Fibroblast of lung (primary cell): ENCODE measurements around the gene PLPP7. TPM values are rescaled to one million over a fixed set of nuclear protein-coding genes. Genes with fewer than 3 reads are reported as not detected.

Experiments
- DNase-seq, 2 donors: peaks; one replicate each; pipeline versions ENCODE4 v3.0.0 to v3.0.0-alpha.2; 2010; ENCODE audit warnings: low read depth in 2 of 2
- H2AFZ ChIP-seq: 2 replicates; pipeline ENCODE4 v1.5.1; 2012; ENCODE audit warnings: low read length, control low read depth, inconsistent platforms
- H3K27ac ChIP-seq: 2 replicates; pipeline ENCODE4 v1.5.1; 2011; ENCODE audit warnings: low read length, control low read depth; ENCODE audit not compliant: insufficient read depth
- H3K27me3 ChIP-seq: 2 replicates; pipeline ENCODE4 v1.5.1; 2011; ENCODE audit warnings: mild to moderate bottlenecking, low read length; ENCODE audit not compliant: control insufficient read depth, insufficient read depth
- H3K36me3 ChIP-seq: 2 replicates; pipeline ENCODE4 v1.5.1; 2011; ENCODE audit warnings: low read length; ENCODE audit not compliant: control insufficient read depth, insufficient read depth
- H3K4me1 ChIP-seq: 2 replicates; pipeline ENCODE4 v1.5.1; 2011; ENCODE audit warnings: low read length; ENCODE audit not compliant: control insufficient read depth, insufficient read depth; ENCODE audit errors: extremely low read depth
- H3K4me2 ChIP-seq: 2 replicates; pipeline ENCODE4 v1.5.1; 2011; ENCODE audit warnings: low read length, control low read depth; ENCODE audit not compliant: insufficient read depth; ENCODE audit errors: extremely low read depth
- H3K4me3 ChIP-seq, 4 experiments: fragments of 200-600 bp in 1 of 4; sonication (generic) in 1 of 4; replicated peaks in 1 of 4; 2 replicates each; pipeline ENCODE4 v1.5.1; 2011 to 2016; ENCODE audit warnings: low read length in 4 of 4, low read depth in 3 of 4, mild to moderate bottlenecking in 3 of 4, control low read depth in 2 of 4, inconsistent platforms in 1 of 4, mixed read lengths in 1 of 4; ENCODE audit not compliant: insufficient read depth in 1 of 4; ENCODE audit errors: control extremely low read depth in 1 of 4
- H3K79me2 ChIP-seq: 2 replicates; pipeline ENCODE4 v1.5.1; 2012; ENCODE audit warnings: mild to moderate bottlenecking, low read length, inconsistent platforms; ENCODE audit not compliant: control insufficient read depth, insufficient read depth
- H3K9ac ChIP-seq: 2 replicates; pipeline ENCODE4 v1.5.1; 2011; ENCODE audit warnings: mild to moderate bottlenecking, low read length, control low read depth; ENCODE audit not compliant: insufficient read depth
- H3K9me3 ChIP-seq: 2 replicates; pipeline ENCODE4 v1.5.1; 2012; ENCODE audit warnings: low read depth, low read length; ENCODE audit not compliant: control insufficient read depth, insufficient read depth
- H4K20me1 ChIP-seq: 2 replicates; pipeline ENCODE4 v1.5.1; 2011; ENCODE audit warnings: low read length; ENCODE audit not compliant: control insufficient read depth, insufficient read depth; ENCODE audit errors: extremely low read depth
- CTCF ChIP-seq, 2 donors: IDR thresholded peaks in 1 of 2; conservative IDR thresholded peaks in 1 of 2; 1 replicate in 1 of 2; 2 replicates in 1 of 2; pipeline ENCODE4 v1.5.1; 2011 to 2012; ENCODE audit warnings: low read length in 2 of 2, control low read depth in 1 of 2, inconsistent platforms in 1 of 2, low read depth in 1 of 2, mild to moderate bottlenecking in 1 of 2
- EZH2 ChIP-seq: IDR thresholded peaks from 2 replicates; pipeline ENCODE4 v1.5.1; 2012; ENCODE audit warnings: low read length, control low read depth, mild to moderate bottlenecking; ENCODE audit errors: missing control alignments
- polyA plus RNA-seq, 2 donors: library from polyadenylated mRNA; depleted of rRNA in 1 of 2; stranded (reverse) in 1 of 2; unstranded in 1 of 2; fragments of >200 nt; gene quantifications; 2 replicates each; pipeline ENCODE4 v1.2.1, GENCODE V29; 2011 to 2012; ENCODE audit warnings: missing spikeins in 1 of 2
- total RNA-seq: library from RNA; depleted of rRNA; stranded (reverse); fragments of >200 nt; gene quantifications from 2 replicates; pipeline ENCODE4 v1.2.1, GENCODE V29; 2014

PLPP7 gene
- total and polyA plus RNA-seq, 2 donors (not counting 1 experiment from before 2014, with no cell fraction given) = 3.0 to 9.4 TPM

- TF ChIP-seq CTCF (conservative IDR thresholded peaks at IDR 0.05 in 1 of 2, IDR thresholded peaks at IDR 0.05 in 1 of 2; ENCODE audit: low read depth in 1 of 2, low read length in 2 of 2) (no peak), EZH2 (no peak)
- H3K4me3 ChIP-seq = no peak overlapping the region
Measured at GRCh38 chr9:131299346-131299960, 9.9 kb downstream of the PLPP7 start.

GRCh38 chr9:131299961-131300347 is 10.4 kb downstream of the PLPP7 start:
- Histone ChIP-seq H4K20me1 (no peaks in the 10 kb centered on the region), H2AFZ (no peak overlapping the region)

More at GRCh38 chr9:131299346-131299960, 9.9 kb downstream of the PLPP7 start:
- Histone ChIP-seq H3K9me3 (no peaks in the 10 kb centered on the region), H3K36me3 (no peaks in the 10 kb centered on the region), H3K9ac (no peak overlapping the region), H3K79me2 (no peaks in the 10 kb centered on the region), H3K27me3 (no peaks in the 10 kb centered on the region), H3K4me1 (no peaks in the 10 kb centered on the region), H3K4me2 (no peak overlapping the region), H4K20me1 (no peaks in the 10 kb centered on the region), H3K27ac (no peak overlapping the region), H2AFZ (no peak overlapping the region)
- no peak for DNase-seq

GRCh38 chr9:131300444-131300843 is 10.9 kb downstream of the PLPP7 start:
- Histone ChIP-seq H3K9me3 (no peaks in the 10 kb centered on the region), H4K20me1 (no peaks in the 10 kb centered on the region), H3K4me3 (no peak overlapping the region), H3K4me1 (no peaks in the 10 kb centered on the region), H3K36me3 (no peaks in the 10 kb centered on the region), H3K79me2 (no peaks in the 10 kb centered on the region), H3K27ac (no peak overlapping the region), H3K9ac (no peak overlapping the region), H3K27me3 (no peaks in the 10 kb centered on the region), H2AFZ (no peak overlapping the region), H3K4me2 (no peak overlapping the region)
- no peak for DNase-seq
- TF ChIP-seq CTCF (conservative IDR thresholded peaks at IDR 0.05 in 1 of 2, IDR thresholded peaks at IDR 0.05 in 1 of 2; ENCODE audit: low read depth in 1 of 2, low read length in 2 of 2) (no peak), EZH2 (no peak)

More at GRCh38 chr9:131299961-131300347, 10.4 kb downstream of the PLPP7 start:
- H3K4me3 ChIP-seq = no peak overlapping the region
- no peak for DNase-seq
- H3K36me3 ChIP-seq = no peaks in the 10 kb centered on the region
- H3K9me3 ChIP-seq = no peaks in the 10 kb centered on the region
- H3K4me2 ChIP-seq = no peak overlapping the region
- H3K9ac ChIP-seq = no peak overlapping the region
- H3K4me1 ChIP-seq = no peaks in the 10 kb centered on the region
- H3K27me3 ChIP-seq = no peaks in the 10 kb centered on the region
- H3K27ac ChIP-seq = no peak overlapping the region
- TF ChIP-seq EZH2 (no peak), CTCF (conservative IDR thresholded peaks at IDR 0.05 in 1 of 2, IDR thresholded peaks at IDR 0.05 in 1 of 2; ENCODE audit: low read depth in 1 of 2, low read length in 2 of 2) (no peak)
- H3K79me2 ChIP-seq = no peaks in the 10 kb centered on the region
